Urothelium cell line (cell line): ENCODE results near the gene MUCL1.
A peak's percentile ranks its signal among the peaks of the same experiment; 100 is the strongest.
"Not testable (repeated sequence)": the region's sequence is repeated elsewhere in the genome, so short reads cannot be mapped to it uniquely, and the experiment has no call there.

Source experiments
- DNase-seq: peaks from one replicate; pipeline ENCODE4 v3.0.0; 2011; ENCODE audit warnings: low spot score, mixed read lengths
- FAIRE-seq: peaks from 2 replicates; lab custom pipeline; 2011; peaks lifted over from hg19 to GRCh38; lab: Jason Lieb, UNC

The MUCL1 gene

DNA sequence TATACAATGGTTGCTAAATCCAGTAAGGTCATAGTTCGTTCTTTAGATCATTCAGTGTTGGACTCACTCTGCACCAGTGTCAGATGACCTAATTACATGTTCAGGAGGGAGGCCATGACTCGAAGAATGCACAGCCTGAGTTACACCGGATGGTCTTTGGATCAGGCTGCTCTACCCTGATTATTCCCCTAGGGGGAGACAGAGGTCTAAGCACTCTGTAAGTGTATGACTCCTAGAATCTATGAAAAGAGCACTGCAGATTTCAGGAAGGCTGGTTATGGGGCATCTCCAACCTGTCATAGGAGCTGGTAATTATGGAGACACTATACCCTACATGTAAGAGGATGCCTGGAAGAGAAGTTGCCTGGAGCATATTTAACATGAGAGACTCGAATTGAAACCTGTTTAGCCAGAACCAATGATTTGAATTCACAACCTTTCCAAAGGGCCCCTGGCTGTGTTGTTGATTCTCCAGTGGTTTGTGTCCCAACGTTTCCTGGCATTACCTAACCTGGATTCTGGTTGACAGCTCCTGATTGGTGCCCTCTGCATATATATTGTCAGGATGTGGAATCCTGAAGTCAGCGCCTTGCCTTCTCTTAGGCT, at the start of gene MUCL1:
TSS of gene MUCL1 (plus strand) at position 584 of the 606 bp plus-strand sequence. CDS start 67 bp downstream, outside the sequence.
- FAIRE-seq = no peak

GRCh38 chr12:54821676-54822075, 32.6 kb upstream of the MUCL1 start:
- no peak for DNase-seq
- no peak for FAIRE-seq

More for the DNA sequence above, at the start of gene MUCL1:
- peak; percentile 68 for DNase-seq

GRCh38 chr12:54824402-54824801, 29.9 kb upstream of the MUCL1 start:
- DNase-seq (no peak), FAIRE-seq (no peak)

DNA sequence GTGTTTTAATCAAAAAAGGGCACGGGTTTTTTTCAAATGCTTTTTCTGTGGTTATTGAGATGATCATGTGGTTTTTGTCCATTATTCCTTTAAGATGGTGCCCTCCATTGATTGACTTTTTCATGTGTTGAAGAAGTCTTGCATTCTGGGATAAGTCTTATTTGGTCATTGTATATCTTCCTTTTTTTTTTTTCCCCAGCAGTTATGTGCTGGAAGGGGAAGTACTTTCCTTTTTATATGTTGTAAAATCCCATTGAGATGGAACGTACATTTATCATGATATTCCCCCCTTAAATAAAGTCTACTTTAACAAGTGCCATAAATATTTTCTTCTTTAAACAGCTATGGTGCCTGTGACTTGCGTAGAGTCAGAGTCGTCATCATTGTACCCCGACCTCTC, 24.8 kb upstream of the MUCL1 start:
- FAIRE-seq (no peak), DNase-seq (no peak)

GRCh38 chr12:54830199-54830598, 24.1 kb upstream of the MUCL1 start:
- no peak for FAIRE-seq
- no peak for DNase-seq

DNA sequence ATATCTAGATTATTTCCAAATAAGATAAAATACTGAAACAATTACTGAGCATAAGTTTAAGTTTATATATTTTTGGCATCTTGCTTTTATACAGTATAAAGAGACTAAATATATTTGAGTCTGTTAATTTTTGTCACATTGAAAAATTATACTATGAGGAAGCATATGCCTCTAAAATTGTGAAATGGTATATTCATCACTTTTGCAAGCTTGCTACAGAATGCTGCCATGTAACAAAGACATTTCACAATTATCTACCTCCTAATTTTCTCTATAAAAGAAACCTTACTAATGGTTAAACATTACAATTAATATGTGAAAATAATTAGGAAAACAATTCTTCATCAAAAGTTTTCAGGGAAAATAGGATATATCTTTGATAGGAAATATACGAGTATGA, 22.7 kb upstream of the MUCL1 start:
- DNase-seq = no peak
- no peak for FAIRE-seq

DNA sequence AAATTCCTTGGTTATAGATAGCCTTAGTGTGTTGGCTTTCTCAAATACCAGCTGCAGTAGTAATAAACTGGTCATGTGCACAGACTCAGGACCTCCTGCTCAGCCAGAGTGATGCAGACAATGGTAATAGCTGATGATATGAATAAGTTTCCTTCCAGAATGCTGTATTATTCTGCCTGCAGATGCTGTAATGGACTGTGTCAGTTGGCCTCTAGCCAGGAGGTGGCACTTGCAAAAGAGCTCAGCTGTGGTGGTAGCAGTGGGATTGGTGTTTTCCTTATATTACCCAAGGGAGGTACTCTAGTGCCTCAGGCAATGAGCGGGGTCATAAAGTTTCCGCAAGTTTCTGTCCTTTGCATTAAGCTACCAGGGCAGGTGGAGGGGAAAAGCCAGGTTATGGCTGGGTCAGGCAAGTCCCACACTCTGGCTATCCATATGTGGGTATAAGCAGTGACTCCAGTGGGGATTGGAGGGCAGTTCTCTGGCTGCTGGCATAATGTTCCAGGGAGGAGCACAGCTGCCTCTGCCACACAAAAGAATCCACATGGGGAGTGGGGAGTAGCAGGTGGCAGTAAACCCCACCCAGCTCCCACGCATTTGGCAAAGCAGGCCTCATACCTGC, 14.0 kb upstream of the MUCL1 start:
- FAIRE-seq = no peak
- DNase-seq = no peak

DNA sequence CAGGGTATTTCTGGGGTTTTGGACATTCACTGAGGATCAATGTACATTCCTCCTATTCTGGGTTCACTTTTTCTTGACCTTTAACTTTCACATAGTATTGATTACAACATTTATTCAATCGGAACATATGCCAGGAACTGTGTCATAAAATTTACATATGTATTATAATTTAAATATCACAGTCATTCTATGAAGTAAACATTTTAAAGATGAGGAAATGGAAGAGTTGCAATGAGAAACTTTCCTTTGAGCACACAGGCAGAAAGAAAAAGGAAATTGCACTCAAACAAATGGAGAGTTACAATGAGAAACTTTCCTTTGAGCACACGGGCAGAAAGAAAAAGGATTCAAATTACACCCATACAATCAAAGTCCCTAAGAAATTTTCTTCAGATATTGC, 3.1 kb downstream of the MUCL1 start:
- no peak for DNase-seq
- no peak for FAIRE-seq

DNA sequence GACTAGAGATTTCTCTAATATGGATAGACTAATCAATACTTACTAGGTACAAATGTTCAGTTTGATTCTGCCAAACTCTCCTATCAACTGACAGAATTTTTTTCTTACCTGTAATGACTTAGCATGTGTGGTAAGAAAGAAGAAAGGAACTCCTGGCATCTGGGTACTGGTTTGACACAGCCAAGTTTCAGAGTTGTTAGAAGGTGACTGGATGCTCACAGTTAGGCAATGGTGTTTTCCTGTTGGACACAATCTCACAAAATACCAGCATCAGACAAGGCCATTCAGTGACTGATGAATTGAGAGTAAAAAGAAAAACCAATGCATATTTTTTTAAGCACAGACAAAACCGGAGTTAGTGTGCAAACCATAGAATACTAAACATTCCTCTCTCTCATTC, 4.2 kb downstream of the MUCL1 start:
- FAIRE-seq = no peak
- no peak for DNase-seq

DNA sequence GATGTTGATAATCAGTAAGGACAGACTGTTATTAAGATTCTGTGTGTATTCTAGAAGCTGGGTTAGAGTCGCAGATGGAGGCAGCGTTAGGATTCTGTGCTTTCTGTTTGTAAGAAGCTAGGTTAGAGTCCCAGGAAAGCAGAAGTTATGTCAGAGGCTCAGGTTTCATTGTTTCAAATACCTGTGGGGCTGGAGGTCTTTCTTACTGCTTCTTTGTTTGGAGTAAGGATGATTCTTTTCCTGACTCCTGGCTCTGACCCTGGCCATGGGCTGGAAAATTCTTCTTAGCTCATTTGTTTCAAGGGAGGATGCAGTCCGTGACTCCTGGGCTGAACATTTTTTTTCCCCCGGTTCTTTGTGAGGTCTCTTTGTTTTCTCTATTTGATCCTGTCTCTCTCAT, 5.2 kb downstream of the MUCL1 start:
- no peak for DNase-seq
- FAIRE-seq = no peak

- DNase-seq (no peak), FAIRE-seq (no peak)
These were observed 7.6 kb downstream of the MUCL1 start for GRCh38 chr12:54861927-54862326.

GRCh38 chr12:54863948-54864618, 9.8 kb downstream of the MUCL1 start:
- DNase-seq (no peak), FAIRE-seq (no peak)

GRCh38 chr12:54865683-54866324, 11.5 kb downstream of the MUCL1 start:
- DNase-seq = no peak
- no peak for FAIRE-seq

GRCh38 chr12:54868690-54869089, 14.4 kb downstream of the MUCL1 start:
- FAIRE-seq (no peak), DNase-seq (no peak)

GRCh38 chr12:54870048-54870447, 15.7 kb downstream of the MUCL1 start:
- no peak for FAIRE-seq
- no peak for DNase-seq

DNA sequence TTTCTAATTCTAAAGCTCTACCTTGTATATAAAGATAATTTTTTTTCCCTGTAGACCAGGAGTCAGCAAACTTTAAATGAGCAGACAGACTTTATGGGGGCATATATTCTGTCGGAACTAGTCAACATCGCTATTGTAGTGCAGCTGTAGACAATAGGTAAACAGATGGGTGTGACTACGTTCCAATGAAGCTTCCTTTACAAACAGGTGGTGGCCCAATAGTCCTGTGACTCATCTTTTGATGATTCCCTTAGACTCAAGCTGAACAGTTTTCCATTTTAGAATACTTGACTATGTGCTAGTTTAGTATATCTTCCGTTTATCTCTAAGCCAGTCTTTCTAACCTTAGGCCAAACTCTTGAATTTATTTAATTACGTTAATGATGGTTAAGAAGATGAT, 16.3 kb downstream of the MUCL1 start:
- FAIRE-seq (no peak), DNase-seq (no peak)

- DNase-seq (no peak), FAIRE-seq (no peak)
These were observed 24.8 kb downstream of the MUCL1 start for GRCh38 chr12:54879150-54879549.

DNA sequence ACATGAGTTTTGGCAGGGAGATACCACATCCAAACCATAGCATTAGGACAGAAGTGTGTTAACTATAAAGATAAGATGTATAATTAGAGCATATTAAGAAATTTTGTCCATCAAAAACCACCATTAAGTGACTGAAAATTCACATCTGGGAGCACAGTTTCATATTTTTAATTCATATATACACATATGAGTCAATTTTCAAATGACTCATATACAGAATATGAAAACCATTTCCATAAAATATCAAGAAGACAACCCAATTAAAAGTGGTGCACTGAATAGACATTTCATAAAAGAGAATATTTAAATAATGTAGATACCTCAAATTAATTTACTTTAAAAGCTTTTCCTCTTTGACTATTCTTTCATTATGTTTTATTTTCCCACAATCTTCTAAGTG, 25.3 kb downstream of the MUCL1 start:
- DNase-seq (no peak), FAIRE-seq (no peak)

DNA sequence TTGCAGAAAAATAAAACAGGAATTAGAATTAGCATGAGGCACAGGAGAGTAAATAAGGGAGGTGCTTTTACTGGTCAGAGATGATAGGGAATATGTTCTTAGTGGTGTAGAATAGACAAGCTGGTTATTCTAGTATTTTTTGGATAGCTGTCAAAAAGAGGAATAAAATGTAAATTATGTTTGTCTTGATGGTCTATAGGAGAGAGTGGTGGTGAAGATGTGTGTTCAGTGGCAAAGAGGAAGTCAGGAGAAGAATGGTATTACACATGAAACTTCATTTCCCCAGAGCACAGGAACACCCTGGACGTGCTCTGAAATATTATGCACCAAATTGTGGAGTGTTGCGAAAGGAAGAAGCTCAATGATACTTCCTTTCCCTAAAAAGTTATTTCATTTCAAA, 27.8 kb downstream of the MUCL1 start:
- DNase-seq (no peak), FAIRE-seq (no peak)

GRCh38 chr12:54882597-54882996, 28.3 kb downstream of the MUCL1 start:
- DNase-seq, FAIRE-seq: not testable (repeated sequence)

- not testable (repeated sequence) for FAIRE-seq, DNase-seq
These were observed 34.1 kb downstream of the MUCL1 start for GRCh38 chr12:54888428-54888827.

GRCh38 chr12:54890339-54890738, 36.0 kb downstream of the MUCL1 start:
- FAIRE-seq (no peak), DNase-seq (peak; percentile 16)
